K562 treated with DMSO at 1 percent for 48 hours (cell line): ENCODE results near the gene GRIA2. TPM values are rescaled to one million over a fixed set of nuclear protein-coding genes. Genes with fewer than 3 reads are reported as not detected.

ENCODE experiments used
- total RNA-seq: library from RNA; unstranded; fragments of 300-600 nt; gene quantifications from 2 replicates; pipeline ENCODE4 v1.2.3, GENCODE V29; 2022; ENCODE audit warnings: low replicate concordance; ENCODE audit errors: extremely low read depth

GRIA2 gene
- not detected in 2 replicates for total RNA-seq

GRCh38 chr4:157220371-157220881, at the start of gene GRIA2:
TSS of gene GRIA2 (plus strand) at chr4:157220728. CDS start at chr4:157221043, 315 bp downstream.

Other genes starting within 250 kb of the GRIA2 start
- gene PDGFC, start 248.9 kb upstream of the GRIA2 start, total RNA-seq = not detected in 2 replicates
- gene GLRB, start 144.6 kb upstream of the GRIA2 start, total RNA-seq = not detected in 2 replicates